B cell (primary cell): ENCODE data around the gene PMM1.

Experiments used
- CTCF ChIP-seq: fragments of 200-600 bp; IDR thresholded peaks from one replicate; pipeline ENCODE4 v1.8.0; 2022; ENCODE audit warnings: antibody characterized with exemption, mild to moderate bottlenecking
- EZH2 ChIP-seq: IDR thresholded peaks from 2 replicates; pipeline ENCODE4 v1.6.1; 2012; ENCODE audit warnings: borderline replicate concordance, low read depth, mild to moderate bottlenecking, moderate library complexity, low read length; ENCODE audit not compliant: insufficient read depth, poor library complexity, severe bottlenecking

GRCh38 chr22:41579997-41580355 is 9.7 kb downstream of the PMM1 start:
- TF ChIP-seq CTCF = no peak
- no peak for TF ChIP-seq EZH2
